CD4-positive, alpha-beta T cell treated with Interleukin-21 for 1 hour (primary cell): ENCODE results near the gene CFAP73.

ENCODE experiments used
- DNase-seq: peaks from one replicate; pipeline ENCODE4 v3.0.0-alpha.2; 2020

CFAP73 gene

DNA sequence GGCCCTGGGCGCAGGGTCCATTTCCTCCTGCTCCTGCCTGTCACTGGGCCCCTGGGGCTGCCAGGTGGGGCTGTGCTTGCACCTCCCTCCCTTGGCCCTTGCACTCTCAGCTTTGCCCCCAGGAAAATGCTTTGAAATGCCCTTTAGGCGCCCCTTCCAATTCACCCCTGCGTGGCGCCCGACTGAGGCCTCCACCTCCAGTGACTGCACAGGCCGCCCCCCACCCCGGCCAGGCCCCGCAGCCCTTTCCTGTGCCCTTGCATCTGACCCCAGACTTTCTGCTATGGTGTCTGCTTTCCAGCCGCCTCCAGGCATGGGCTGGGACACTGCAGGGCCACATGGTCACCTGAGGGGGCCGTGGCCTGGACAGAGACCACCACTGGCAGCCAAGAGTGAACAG lies 18.3 kb downstream of the CFAP73 start:
- DNase-seq: no peak

DNA sequence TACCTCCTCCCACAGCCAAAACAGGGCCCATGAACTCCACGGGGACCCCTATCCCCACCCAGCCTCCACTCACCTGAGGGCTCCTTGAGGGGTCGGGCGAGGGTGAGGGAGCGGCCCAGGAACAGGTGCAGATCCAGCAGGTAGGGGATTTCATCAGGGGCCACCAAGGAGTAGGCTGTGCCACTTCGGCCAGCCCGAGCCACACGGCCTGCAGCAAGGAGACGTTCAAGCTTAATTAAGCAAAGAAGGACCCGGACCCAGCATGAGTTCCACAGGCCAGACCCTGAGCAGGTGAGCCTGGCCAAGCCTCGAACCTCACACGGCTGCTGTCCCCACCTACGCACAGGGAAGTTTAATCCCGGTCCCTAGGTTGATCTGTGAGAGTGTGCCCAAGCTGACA lies 20.2 kb downstream of the CFAP73 start:
- no peak for DNase-seq

DNA sequence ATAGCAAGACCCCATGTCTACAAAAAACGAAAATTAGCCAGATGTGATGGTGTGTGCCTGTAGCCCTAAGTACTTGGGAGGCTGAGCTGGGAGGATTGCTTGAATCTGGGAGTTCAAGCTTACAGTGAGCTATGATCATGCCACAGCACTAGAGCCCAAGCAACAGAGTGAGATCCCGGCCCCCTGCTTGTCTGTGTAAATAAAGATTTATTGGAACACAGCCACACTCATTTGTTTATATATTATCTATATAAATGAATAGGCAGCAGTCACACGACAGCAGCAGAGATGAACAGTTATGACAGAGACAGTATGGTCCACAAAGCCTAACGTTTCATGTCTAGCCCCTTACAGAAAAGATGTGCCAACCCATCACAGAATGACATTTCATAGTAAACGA lies 20.9 kb downstream of the CFAP73 start:
- DNase-seq: no peak

DNA sequence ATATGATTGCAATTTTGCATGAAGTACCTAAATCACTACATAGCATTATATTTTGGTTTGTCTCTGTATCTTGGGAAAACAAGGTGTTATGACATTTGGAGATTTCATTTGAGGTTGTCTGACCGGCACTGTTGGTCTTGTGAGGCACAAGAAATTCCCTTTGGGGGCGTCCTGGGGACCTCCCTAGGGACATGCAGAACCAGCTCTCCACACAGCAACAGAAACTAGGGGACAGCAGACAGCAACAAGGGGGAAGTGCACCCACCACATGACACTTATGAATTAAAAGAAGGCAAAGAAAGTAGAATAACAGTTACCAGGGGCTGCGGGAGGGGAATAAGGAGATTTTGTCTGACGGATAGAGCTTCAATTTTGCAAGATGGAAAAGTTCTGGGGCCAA lies 21.4 kb downstream of the CFAP73 start:
- DNase-seq: no peak

DNA sequence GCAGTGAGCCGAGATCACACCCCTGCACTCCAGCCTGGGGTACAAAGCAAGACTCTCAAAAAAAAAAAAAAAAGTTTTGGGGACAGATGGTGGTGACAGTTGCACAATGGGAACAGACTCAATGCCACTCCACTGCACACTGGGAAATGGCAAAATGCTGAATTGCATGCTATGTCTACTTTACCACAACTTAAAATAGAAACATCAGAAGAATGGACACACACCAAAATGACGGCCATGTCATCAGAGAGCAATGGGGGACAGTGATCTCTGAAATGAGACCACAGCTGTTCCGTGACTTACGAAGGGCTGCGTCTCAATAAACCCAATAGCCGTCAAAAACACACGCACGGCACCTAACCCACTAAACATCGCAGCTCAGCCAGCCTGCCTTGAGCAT lies 22.0 kb downstream of the CFAP73 start:
- DNase-seq: no peak

DNA sequence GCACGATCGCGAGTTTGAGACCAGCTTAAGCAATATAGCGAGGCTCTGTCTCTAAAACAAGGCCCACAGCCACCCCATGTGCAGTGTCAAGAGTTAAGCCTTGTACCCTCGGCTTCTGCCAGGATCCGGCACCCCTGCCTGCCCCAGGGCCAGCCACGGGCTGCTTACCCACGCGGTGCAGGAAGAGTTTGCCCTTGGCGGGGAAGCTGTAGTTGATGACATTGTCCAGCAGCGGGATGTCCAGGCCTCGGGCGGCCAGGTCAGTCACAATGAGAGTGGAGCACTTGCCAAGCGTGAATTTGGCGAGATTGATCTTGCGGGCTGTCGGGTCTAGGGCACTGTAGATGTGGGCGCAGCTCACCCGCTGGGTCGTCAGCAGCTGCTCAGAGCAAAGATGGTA lies 22.7 kb downstream of the CFAP73 start:
- no peak for DNase-seq

DNA sequence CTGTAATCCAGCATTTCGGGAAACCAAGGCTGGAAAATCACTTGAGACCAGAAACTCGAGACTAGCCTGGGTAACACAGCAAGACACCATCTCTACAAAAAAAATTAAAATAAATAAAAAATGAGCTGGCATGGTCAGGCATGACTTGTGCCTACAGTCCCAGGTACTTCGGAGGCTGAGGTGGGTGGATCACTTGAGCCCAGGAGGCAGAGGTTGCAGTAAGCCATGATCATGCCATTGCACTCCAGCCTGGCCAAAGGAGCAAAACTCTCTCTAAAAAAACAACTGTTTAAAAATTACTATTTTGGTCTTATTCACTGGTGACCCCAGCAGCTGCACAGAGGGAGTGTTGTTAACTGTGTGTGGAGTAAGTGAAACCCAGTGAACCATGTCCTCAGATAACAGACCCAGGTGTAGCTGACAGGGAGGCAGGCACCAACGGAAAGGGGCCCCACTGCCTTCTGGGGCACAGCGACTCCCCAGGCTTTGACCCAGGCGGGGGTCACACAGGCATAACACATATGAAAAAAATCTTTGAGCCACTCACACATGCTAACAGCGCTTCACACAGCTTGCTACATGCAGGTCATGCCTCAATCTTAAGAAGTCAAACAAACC lies 23.7 kb downstream of the CFAP73 start:
- DNase-seq: no peak

DNA sequence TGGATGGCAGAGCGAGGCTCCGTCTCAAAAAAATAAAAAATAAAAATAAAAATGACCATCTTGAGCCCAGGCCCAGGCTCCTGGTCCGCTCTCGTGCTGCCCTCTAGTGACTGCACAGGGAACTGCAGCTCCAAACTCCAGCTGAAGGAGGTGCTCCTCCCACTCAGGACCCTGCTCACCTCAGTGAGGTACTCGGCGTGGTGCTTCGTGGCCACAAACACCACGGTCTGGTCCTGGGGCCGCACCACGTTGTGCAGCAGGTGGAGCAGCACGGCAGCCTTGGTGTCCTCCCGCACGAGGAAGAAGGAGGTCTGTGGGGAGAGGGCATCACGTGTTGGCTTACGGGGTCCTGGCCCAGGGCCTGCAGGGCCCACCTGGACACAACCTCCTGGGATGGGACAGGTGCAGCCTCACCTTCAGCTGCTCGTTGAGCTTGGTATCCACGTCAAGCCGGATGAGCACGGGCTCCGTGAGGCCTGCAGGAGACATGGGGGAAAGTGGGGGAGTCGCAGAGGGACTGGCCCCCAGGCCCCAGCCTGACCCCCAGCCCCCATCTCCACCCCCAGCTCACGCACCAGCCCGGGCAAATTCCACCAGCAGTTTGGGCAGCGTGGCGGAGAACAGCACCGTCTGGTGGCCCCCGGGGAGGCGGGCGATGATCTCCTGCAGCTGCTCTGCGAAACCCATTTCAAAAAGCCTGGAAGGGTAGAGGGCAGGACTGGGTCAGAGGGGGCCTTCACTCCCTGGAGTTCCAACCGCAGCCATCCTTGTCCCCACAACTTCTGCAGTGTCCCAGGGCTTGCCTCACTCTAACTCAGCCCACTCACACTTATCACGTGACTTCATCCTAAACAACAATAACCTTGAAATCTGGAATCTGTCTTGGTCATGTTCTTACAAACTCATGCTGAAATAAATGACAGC lies 25.2 kb downstream of the CFAP73 start:
- peak; percentile 79 for DNase-seq

DNA sequence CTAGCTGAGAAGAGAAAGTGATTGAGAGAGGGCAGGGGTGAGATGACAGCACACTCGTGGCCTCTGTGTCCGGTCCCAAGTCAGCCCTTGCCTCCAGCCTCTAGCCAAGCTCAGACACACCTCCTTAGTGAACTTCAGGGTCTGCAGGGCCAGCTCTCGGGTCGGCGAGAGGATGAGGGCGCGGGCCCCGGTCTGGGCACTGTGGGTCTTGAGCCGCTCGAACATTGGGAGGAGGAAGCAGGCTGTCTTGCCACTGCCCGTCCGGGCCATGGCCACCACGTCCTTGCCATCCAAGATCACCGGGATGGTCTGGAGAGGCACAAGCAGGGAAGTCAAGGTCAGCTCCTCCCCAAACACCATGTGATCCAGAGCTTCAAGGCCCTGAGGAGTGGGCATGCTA lies 29.5 kb downstream of the CFAP73 start:
- no peak for DNase-seq

DNA sequence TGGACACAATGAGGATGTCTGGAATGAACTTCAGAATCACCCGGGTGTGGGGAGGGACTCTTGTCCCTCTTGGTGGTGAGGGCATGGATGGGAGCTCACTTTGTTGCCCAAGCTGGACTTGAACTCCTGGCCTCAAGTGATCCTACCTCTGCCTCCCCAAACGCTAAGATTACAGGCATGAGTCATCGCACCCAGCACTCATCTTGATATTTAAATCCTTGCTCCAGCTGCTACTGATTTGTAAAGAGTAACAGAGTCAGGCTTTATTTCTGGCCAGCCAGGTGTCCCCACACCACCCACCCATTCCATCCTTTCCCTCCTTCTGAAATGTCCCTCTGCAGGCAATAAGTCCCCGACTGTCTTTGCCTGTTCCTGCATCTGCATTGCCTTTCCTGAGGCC lies 30.8 kb downstream of the CFAP73 start:
- no peak for DNase-seq

DNA sequence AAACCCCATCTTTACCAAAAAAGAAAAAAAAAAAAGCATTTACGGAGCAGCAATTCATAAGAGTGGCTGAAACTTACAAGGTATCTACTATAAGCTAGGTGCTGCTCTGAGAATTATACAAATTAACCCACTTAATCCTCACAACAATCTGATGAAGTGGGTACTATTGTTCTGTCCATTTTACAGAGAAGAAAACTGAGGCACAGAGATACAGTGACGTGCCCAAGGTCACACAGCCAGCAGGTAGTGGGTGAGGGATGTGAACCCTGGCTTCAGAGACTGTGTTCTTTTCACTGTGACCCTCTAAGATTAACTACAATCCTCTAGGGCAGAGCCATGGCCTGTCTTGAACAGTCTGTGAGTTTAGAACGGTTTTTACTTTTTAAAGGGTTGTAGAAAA lies 32.5 kb downstream of the CFAP73 start:
- no peak for DNase-seq

DNA sequence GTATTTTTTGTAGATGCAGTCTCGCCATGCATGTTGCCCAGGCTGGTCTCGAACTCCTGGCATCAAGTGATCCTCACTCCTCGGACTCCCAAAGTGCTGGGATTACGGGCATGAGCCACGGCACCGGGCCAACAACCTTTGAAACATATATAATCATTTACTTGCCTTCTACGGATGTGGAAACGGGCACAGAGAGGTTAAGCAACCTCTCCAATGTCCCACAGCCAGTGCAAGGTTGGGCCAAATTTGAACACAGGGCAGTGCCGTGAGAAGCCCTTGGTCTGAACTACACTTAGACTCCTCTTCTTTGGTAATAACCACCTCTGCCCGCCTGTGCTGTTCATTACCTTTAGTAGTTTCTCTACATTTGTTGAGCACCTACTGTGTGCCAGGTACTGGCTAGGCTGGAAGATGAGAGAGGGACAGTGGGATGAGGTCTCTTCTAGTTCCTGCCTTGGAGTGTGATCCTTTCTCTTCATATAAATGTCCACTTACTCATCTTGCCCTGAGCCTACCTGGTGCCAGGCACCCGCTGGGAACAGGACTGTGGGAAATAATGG lies 33.6 kb downstream of the CFAP73 start:
- DNase-seq: no peak

DNA sequence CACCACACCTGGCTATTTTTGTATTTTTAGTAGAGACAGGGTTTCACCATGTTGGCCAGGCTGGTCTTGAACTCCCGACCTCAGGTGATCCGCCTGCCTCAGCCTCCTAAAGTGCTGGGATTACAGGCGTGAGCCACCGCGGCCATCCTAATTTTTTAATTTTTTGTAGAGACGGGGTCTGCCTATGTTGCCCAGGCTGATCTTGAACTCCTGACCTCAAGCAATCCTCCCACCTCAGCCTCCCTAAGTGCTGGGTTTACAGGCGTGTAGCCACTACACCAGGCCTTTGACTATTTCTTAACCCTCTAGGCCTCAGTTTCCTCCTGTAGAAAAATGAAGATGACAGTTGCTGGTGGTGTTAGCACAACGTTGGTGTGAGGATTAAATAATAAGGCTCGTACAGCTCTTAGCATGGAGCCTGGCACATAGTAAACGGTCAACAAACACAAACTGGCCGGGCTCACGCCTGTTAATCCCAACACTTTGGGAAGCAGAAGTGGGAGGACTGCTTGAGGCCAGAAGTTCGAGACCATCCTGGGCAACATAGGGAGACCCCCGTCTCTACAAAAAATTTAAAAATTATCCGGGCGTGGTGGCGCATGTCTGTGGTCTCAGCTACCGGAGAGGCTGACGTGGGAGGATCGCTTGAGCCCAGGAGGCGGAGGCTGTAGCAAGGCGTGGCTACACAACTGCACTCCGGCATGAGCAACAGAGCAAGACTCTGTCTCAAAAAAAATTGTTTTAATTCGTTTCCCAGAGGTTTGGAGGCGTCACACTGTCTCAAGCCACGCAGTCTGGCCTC lies 34.8 kb downstream of the CFAP73 start:
- no peak for DNase-seq

DNA sequence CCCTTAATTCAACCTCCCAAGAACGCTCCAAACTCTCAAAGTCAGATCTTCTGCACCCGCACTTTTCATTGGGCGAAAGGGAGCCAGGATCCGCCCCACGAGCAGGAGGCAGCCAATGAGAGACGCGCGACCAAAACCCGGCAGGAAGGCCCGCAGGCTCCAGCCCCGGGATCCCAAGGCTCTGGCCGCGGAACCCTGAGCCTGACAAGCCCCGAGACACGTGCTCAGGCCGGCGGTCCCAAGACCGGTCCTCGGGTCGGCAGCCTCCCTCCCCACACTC lies 35.3 kb downstream of the CFAP73 start:
- DNase-seq: peak; percentile 91

DNA sequence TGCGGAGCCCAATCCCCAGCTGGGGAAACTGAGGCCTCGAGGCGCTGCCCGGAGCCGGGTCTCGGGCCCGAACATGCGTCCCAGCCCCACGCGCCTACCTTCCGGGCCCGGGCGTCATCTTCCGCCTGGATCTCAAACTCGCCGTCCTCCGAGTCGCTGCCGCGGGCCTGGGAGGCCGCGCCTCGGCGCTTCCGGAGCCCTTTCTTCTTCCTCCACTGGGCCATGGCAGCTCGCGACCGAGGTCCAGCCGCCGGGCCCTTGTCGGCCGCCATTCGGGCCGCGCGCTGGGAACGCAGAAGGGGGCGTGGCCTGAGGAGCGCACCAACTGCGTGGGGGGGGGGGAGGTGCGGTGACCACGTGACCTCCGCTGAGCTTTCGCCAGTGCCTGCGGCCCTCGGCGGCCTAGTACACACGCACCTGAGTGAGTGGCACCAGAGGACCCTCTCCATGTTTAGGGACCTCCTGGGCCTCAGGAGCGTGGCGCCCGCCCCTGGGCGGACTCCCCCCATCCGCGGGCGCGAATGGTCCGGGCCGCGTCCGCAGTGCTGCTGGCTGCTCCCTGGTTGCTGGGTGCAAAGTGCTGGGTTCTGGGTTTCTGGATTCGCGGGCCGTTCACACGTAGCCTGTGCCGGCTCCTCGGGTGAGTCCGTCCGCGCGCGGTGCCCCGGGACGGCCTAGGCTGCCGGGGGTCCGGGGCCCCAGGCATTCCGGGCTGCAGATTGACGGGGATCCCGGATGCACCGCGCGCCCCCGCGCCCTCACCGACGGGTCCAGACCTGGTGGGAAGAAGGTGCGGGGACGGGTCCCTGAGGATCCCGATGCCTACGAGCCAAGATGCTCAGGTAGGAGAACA lies 35.9 kb downstream of the CFAP73 start, which contains the start of the genes DDX54 and RITA1:
DDX54 (minus strand) TSS at position 299 of the 853 bp plus-strand sequence; CDS start at position 272, 27 bp downstream.
RITA1 (plus strand) TSS at position 542 of the 853 bp plus-strand sequence. CDS start 1,026 bp downstream, outside the sequence.
- DNase-seq: peak; percentile 83

DNA sequence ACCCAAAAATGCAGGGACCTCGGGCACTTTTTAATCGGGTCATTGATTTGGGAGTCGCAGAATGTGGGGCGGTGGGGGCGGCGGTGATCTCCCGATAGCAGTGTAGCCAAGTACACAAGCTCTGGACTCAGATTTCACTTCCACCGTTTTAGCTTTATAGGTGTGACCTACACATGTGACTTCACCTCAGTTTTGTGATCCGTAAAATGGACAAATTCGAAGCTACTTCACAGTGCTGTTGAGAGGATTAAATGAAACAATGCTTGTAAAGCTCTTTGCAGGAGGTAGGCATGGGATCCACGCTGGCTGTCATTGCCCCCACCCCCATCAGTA lies 36.5 kb downstream of the CFAP73 start:
- DNase-seq: peak; percentile 20

DNA sequence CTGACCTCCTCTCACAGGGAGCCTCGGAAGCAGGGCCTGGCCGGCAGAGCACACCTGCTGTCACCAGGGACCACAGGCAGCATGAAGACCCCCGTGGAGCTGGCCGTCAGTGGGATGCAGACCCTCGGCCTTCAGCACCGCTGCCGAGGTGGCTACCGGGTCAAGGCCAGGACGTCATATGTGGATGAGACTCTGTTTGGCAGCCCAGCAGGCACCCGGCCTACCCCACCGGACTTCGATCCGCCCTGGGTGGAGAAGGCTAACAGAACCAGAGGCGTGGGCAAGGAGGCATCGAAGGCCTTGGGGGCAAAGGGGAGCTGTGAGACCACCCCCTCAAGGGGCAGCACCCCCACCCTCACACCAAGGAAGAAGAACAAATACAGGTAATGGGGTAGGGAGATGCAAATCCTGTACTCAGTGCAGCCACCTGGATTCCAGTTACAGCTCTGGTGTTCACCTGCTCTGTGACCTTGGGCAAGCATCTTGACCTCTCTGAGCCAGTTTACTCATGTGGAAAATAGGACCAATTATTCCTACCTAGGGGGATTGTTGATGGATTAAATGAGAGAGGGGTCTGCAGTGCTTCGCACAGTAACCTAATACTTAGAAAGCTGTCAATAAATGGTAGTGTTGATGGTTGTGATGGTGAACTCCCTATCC lies 37.3 kb downstream of the CFAP73 start:
- DNase-seq: no peak

DNA sequence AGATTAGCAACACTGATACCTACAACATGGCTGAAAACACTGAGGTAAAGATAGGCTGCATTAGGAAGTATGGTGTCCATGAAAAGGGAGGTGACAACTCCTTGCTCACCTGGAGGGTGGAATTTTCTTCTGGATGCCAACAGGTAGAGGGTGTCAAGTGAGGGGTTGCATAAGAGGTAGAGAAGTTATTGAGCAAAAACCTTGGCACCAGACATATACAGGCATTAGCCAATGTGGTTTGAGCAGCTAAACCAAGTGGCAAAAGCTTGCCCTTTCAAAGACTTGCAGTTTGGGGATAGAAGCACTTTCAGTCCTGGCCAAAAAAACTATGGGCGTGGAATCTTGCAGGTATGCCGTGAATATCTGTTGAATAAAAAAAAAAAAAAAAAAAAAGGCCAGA lies 39.8 kb downstream of the CFAP73 start:
- DNase-seq: no peak

DNA sequence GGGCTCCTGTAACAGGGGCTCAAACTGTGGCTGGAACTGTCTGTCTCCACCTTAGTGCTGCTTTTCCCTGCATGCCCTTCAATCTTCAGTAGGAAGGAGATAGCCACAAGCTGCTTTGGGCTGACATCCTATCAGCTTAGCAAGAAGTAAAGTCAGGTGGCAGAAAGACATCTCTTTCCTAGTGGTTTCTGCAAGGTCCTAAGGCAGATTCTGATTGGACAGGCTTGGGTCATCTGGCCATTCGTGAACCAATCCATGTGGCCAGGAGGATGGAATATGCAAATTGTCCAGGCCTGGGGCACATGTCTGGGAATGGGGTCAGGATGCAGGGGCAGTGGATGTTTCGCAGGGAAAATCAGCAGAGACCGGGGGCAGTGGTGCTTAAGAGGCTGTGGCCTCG lies 41.2 kb downstream of the CFAP73 start:
- no peak for DNase-seq

DNA sequence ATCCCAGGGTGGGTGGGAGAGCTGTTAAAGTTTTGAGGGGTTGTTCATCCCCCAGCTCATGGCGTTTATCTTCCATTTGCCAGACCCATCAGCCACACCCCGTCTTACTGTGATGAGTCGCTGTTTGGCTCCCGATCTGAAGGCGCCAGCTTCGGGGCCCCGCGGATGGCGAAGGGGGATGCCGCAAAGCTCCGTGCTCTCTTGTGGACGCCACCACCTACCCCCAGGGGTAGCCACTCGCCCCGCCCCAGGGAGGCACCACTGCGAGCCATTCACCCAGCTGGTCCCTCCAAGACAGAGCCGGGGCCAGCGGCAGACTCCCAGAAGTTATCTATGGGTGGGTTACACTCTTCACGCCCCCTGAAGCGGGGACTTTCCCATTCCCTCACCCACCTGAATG lies 41.7 kb downstream of the CFAP73 start:
- DNase-seq: no peak

DNA sequence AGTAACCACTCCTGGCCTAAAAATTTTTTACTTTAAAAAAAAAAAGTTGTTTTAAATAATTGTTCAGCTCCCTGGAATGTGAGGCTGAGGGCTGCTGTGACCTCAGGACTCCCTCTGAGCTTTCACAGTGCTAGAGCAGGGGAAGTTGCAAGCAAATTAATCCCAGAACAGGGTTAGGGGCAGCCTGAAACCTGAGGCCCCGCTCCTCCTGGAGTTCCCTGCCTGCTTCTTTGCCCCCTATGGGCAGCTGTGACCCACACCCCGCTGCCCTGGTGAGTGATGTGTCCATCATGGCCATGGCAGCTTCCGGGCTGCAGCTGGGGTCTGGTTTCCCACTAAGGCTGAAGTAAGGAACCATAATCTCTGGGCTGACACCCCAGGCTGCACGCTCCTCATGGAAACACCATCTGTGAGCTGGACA lies 45.5 kb downstream of the CFAP73 start:
- no peak for DNase-seq

DNA sequence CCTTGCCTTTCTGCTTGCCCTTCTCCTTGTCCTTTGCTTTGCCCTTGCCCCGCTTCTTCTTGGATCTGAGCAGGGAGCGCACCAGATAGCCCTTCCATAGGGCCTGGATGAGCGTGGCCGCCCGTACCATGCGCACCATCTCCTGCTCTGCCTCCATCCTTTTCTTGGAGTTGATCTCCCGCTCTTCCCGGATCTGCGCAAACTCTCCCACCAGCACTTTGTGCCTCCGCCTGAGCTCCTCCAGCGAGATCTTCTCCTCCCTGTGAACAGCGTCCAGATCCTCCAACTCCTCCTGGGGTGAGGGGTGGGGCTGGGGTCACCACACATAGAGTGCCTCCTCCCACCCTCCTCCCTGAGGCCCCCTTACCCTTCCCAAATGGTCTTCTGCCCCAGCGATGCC lies 46.1 kb downstream of the CFAP73 start:
- DNase-seq: no peak
